Thoracic aorta (tissue), 2 donors: ENCODE measurements around the gene NT5DC4. TPM values are rescaled to one million over a fixed set of nuclear protein-coding genes. Genes with fewer than 3 reads are reported as not detected.

ENCODE experiments used
- ATAC-seq: fragments of 150-250 bp; one replicate; pipeline ENCODE4 v1.8.0; 2017; ENCODE audit warnings: low read depth; ENCODE audit not compliant: insufficient number of reproducible peaks, low FRiP score
- DNase-seq: peaks from one replicate; pipeline ENCODE4 v3.0.0-alpha.2; 2020; ENCODE audit warnings: low spot score
- H3K27ac ChIP-seq, 2 donors: fragments of 200-600 bp; sonication (generic); 1 replicate in 1 of 2; 2 replicates in 1 of 2; pipeline ENCODE4 v1.5.1; 2016; ENCODE audit warnings: mild to moderate bottlenecking in 2 of 2, moderate library complexity in 2 of 2
- H3K27me3 ChIP-seq: fragments of 200-600 bp; sonication (generic); replicated peaks from 2 replicates; pipeline ENCODE4 v1.6.0; 2016; ENCODE audit warnings: mild to moderate bottlenecking; ENCODE audit not compliant: insufficient read depth
- H3K36me3 ChIP-seq: fragments of 200-600 bp; sonication (generic); one replicate; pipeline ENCODE4 v1.5.1; 2016
- H3K4me1 ChIP-seq, 2 donors: fragments of 200-600 bp; sonication (generic); 1 replicate in 1 of 2; 2 replicates in 1 of 2; pipeline versions ENCODE4 v1.5.1 to v1.6.0; 2016; ENCODE audit warnings: low read depth in 2 of 2, mild to moderate bottlenecking in 1 of 2; ENCODE audit not compliant: control insufficient read depth in 1 of 2
- H3K4me3 ChIP-seq: fragments of 200-600 bp; sonication (generic); 2 replicates; pipeline ENCODE4 v1.5.1; 2016; ENCODE audit warnings: mild to moderate bottlenecking
- H3K9me3 ChIP-seq: fragments of 200-600 bp; sonication (generic); 2 replicates; pipeline ENCODE4 v1.5.1; 2016
- CTCF ChIP-seq: fragments of 200-600 bp; sonication (generic); IDR thresholded peaks from one replicate; pipeline ENCODE4 v1.5.1; 2019; ENCODE audit warnings: antibody characterized with exemption
- total RNA-seq, 2 donors: library from RNA; depleted of rRNA; stranded (reverse); fragments of >200 nt; gene quantifications; one replicate each; pipeline versions ENCODE4 v1.1.0 to v1.2.3, GENCODE V29; 2016

NT5DC4 gene
- not detected for total RNA-seq

- Histone ChIP-seq H3K4me1 (no peaks in the 10 kb centered on the region), H3K4me3 (no peak within 1 kb of the TSS), H3K27me3 (no peaks in the 10 kb centered on the region), H3K36me3 (no peaks in the 10 kb centered on the region), H3K9me3 (no peaks in the 10 kb centered on the region), H3K27ac (no peak within 1 kb of the TSS)
- no peak for TF ChIP-seq CTCF
- DNase-seq (no peak), ATAC-seq (no peak)
Observed at GRCh38 chr2:112720785-112721184, at the start of gene NT5DC4. TSS of gene NT5DC4 (plus strand) at chr2:112721020. CDS start at chr2:112721080, 60 bp downstream.

- H3K9me3 ChIP-seq, result no peaks in the 10 kb centered on the region
- no peaks in the 10 kb centered on the region for H3K4me1 ChIP-seq
- H3K4me3 ChIP-seq, result no peak overlapping the region
- no peaks in the 10 kb centered on the region for H3K27me3 ChIP-seq
- no peak for TF ChIP-seq CTCF
- no peak for DNase-seq
- no peaks in the 10 kb centered on the region for H3K36me3 ChIP-seq
- ATAC-seq, result no peak
- H3K27ac ChIP-seq, result no peak overlapping the region
Observed at GRCh38 chr2:112671801-112672200, 49.0 kb upstream of the NT5DC4 start.

- Histone ChIP-seq H3K27ac (no peak overlapping the region), H3K9me3 (no peaks in the 10 kb centered on the region), H3K36me3 (no peaks in the 10 kb centered on the region), H3K4me3 (no peak overlapping the region), H3K27me3 (no peaks in the 10 kb centered on the region), H3K4me1 (no peaks in the 10 kb centered on the region)
- no peak for TF ChIP-seq CTCF
- no peak for DNase-seq
- no peak for ATAC-seq
Observed at GRCh38 chr2:112673008-112673407, 47.8 kb upstream of the NT5DC4 start.

GRCh38 chr2:112674229-112674628 lies 46.6 kb upstream of the NT5DC4 start:
- Histone ChIP-seq H3K36me3 (no peaks in the 10 kb centered on the region), H3K27me3 (no peaks in the 10 kb centered on the region), H3K27ac (no peak overlapping the region), H3K9me3 (no peaks in the 10 kb centered on the region), H3K4me1 (peaks cover 0 to 1% of the 10 kb centered on the region in 2 donors), H3K4me3 (no peak overlapping the region)
- ATAC-seq, result no peak
- no peak for TF ChIP-seq CTCF
- peak; percentile 16 for DNase-seq

- no peak for TF ChIP-seq CTCF
- peak overlapping the region in 1 of 2 donors; percentile 7 for H3K27ac ChIP-seq
- ATAC-seq, result no peak
Observed at GRCh38 chr2:112679484-112679883, 41.3 kb upstream of the NT5DC4 start.

More at GRCh38 chr2:112679484-112679883, 41.3 kb upstream of the NT5DC4 start:
- no peak for DNase-seq
- Histone ChIP-seq H3K4me1 (peaks cover 14 to 21% of the 10 kb centered on the region in 2 donors), H3K4me3 (peak overlapping the region; percentile 21), H3K27me3 (no peaks in the 10 kb centered on the region), H3K9me3 (no peaks in the 10 kb centered on the region), H3K36me3 (no peaks in the 10 kb centered on the region)
